Endothelial cell of hepatic sinusoid (primary cell): ENCODE data around the gene GSN.

Source experiments
- in situ Hi-C: cut with HindIII; loops from 2 replicates; pipeline ENCODE4 v1.10.0; 2017; ENCODE audit warnings: low sequenced_read_pairs

Gene GSN

GRCh38 chr9:121367306-121368137 is 99.6 kb downstream of the GSN start:
- in situ Hi-C loops: no loop called here

GRCh38 chr9:121368138-121368522 is 100.2 kb downstream of the GSN start:
- in situ Hi-C loops: no loop called here

- in situ Hi-C loops: no loop called here
Measured at GRCh38 chr9:121368745-121369144, 100.8 kb downstream of the GSN start.

GRCh38 chr9:121369595-121370265 is 101.8 kb downstream of the GSN start, which contains the start of gene STOM:
Gene STOM, minus strand, starts transcription at chr9:121370250. Its CDS starts 63 bp downstream, at chr9:121370187.
- in situ Hi-C loops: no loop called here

GRCh38 chr9:121371495-121372061 is 103.6 kb downstream of the GSN start:
- in situ Hi-C loops: no loop called here

DNA sequence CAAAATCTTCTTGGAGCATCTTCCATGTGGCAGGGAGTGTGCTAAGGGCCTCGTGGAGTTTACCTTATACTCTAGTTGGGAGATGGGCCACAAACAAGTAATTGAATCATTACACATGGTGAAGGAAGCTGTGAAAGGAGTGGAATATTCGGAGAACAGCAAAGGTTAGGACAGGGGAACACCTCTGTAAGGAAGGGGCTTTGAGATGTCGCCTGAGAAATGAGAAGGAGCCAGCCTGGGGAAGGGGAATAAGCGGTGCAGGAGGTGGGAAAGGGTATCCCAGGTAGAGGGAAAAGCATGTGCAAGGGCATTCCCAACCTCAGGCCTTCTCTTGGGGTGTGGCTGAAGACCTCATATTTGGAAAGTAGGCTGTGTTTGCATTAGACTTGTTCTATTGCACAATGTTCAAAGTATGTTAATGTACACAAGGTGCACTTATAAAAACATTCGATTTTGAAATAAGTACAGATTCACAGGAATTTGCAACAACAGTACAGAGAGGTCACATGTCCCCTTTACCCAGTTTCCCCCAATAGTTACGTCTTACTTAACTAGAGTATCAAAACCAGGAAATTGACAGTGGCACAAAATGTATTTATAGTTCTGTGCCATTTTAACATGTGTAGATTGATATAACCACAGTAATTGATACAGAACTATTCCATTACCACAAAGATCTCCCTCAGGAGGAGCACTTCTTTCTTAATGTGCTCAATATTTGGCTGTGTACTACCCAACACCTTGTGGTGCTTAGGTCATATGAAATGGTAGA is 104.5 kb downstream of the GSN start:
- in situ Hi-C loops: no loop called here

GRCh38 chr9:121373011-121373729 is 105.2 kb downstream of the GSN start:
- in situ Hi-C loops: no loop called here

DNA sequence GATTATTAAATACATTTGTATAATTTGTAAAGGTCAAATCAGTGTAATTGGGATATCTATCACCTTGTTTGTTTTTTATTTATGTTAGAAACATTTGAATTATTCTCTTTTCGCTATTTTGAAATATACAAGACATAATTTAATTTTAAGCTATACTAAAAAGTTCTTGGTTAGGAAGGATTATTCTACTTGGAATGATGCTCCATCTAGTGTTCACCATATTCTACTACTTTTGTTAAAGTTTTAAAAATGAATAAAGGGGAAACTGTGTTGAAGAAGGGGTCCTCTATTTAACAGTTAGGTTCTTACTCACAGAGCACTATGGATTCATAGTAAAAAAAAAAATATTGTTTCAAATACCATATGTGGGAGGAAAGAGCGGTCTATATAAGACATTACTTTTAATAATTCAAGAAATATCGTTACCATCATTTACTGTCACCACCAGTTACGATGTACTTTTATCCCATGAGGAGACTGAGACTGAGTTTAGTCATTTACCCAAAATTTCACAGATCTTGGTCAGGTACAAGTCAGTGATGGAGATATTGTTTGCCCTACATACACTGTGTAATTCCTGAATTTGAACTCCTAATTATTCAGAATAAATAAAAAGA is 108.4 kb downstream of the GSN start:
- in situ Hi-C loops: no loop called here

DNA sequence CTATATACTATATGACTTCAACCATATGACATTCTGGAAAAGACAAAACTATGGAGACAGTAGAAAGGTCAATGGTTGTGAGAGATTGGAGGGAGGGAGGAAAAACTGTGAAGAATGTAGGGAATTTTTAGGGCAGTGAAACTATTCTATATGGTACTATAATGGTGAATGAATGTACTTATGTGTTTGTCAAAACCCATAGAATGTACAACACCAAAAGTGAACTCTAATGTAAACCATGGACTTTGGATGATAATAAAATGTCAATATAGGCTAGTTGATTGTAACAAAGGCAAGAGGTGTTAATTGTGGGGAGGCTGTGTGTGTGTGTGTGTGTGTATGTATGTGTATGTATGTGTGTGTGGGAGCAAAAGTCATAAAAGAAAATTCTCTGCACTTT is 112.9 kb downstream of the GSN start:
- in situ Hi-C loops: no loop called here
